CD4-positive, alpha-beta T cell (primary cell): Measurements from ENCODE around the gene B4GALT4. TPM values are rescaled to one million over a fixed set of nuclear protein-coding genes. Genes with fewer than 3 reads are reported as not detected.
"Not testable (repeated sequence)": the region's sequence is repeated elsewhere in the genome, so short reads cannot be mapped to it uniquely, and the experiment has no call there.

ENCODE experiments used
- ATAC-seq: fragments of 200-7000 bp; cut with Tn5 transposase; one replicate; pipeline ENCODE4 v1.10.0; 2022; ENCODE audit warnings: mild to moderate bottlenecking; ENCODE audit not compliant: poor library complexity
- CTCF ChIA-PET: fragments of 350-600 bp; sonication (Branson Sonifier 250); formaldehyde crosslinking; loops from one replicate; lab custom pipeline; 2021; ENCODE audit warnings: antibody characterized with exemption, inconsistent platforms; lab: Charles Lee
- POLR2A ChIA-PET: fragments of 350-600 bp; sonication (Branson Sonifier 250); formaldehyde crosslinking; loops from one replicate; lab custom pipeline; 2021; ENCODE audit warnings: antibody characterized with exemption, inconsistent platforms; lab: Charles Lee
- DNase-seq, 14 experiments: peaks; one replicate each; pipeline ENCODE4 v3.0.0-alpha.2; 2013 to 2020; ENCODE audit warnings: mixed read lengths in 2 of 14
- H3K27ac ChIP-seq, 2 donors: one replicate each; pipeline versions ENCODE4 v1.5.1 to v1.7.0; 2013; ENCODE audit warnings: low read length in 2 of 2, low read depth in 1 of 2, mild to moderate bottlenecking in 1 of 2
- H3K27me3 ChIP-seq, 2 experiments: 1 replicate in 1 of 2; 2 replicates in 1 of 2; pipeline versions ENCODE4 v1.6.1 to v1.7.0; 2013; ENCODE audit warnings: low read length in 2 of 2, control low read depth in 1 of 2, mild to moderate bottlenecking in 1 of 2, moderate library complexity in 1 of 2; ENCODE audit not compliant: insufficient read depth in 2 of 2, control insufficient read depth in 1 of 2
- H3K36me3 ChIP-seq: one replicate; pipeline ENCODE4 v1.6.1; 2013; ENCODE audit warnings: low read length, control low read depth; ENCODE audit not compliant: insufficient read depth
- H3K4me1 ChIP-seq: one replicate; pipeline ENCODE4 v1.6.1; 2013; ENCODE audit warnings: low read length, control low read depth; ENCODE audit not compliant: insufficient read depth
- H3K4me3 ChIP-seq: one replicate; pipeline ENCODE4 v1.5.1; 2013; ENCODE audit warnings: mild to moderate bottlenecking, low read length, moderate library complexity
- H3K9me3 ChIP-seq, 2 experiments: 1 replicate in 1 of 2; 2 replicates in 1 of 2; pipeline versions ENCODE4 v1.6.1 to v1.7.0; 2013; ENCODE audit warnings: low read length in 2 of 2, mild to moderate bottlenecking in 2 of 2, control low read depth in 1 of 2, moderate library complexity in 1 of 2; ENCODE audit not compliant: control insufficient read depth in 1 of 2, insufficient read depth in 1 of 2
- H3K27ac Mint-ChIP-seq: one replicate; pipeline ENCODE4 v1.8.0; 2020; ENCODE audit warnings: mixed read lengths
- H3K27me3 Mint-ChIP-seq: one replicate; pipeline ENCODE4 v1.8.0; 2021; ENCODE audit warnings: mixed read lengths
- H3K36me3 Mint-ChIP-seq: one replicate; pipeline ENCODE4 v1.8.0; 2021; ENCODE audit warnings: low read depth, mixed read lengths
- H3K4me1 Mint-ChIP-seq: one replicate; pipeline ENCODE4 v1.8.0; 2021; ENCODE audit warnings: low read depth, mixed read lengths
- H3K4me3 Mint-ChIP-seq: one replicate; pipeline ENCODE4 v1.8.0; 2020; ENCODE audit warnings: mild to moderate bottlenecking, mixed read lengths
- H3K9me3 Mint-ChIP-seq: one replicate; pipeline ENCODE4 v1.8.0; 2020; ENCODE audit warnings: mixed read lengths
- intact Hi-C, 2 experiments: fragments of 100-400 bp; cut with DNase I in 1 of 2; cut with micrococcal nuclease in 1 of 2; formaldehyde crosslinking; loops; one replicate each; pipeline versions ENCODE4 v1.15.1 to v1.9.0; 2023 to 2025; cut with DNase I, micrococcal nuclease
- total RNA-seq, 174 experiments: library from RNA in 2 of 174; stranded (reverse) in 2 of 174; gene quantifications; one replicate each; pipeline ENCODE4 v1.2.3 and lab custom pipeline; 2021 to 2026
- TF ChIP-seq, protein P1 (sequence below): fragments of 200-600 bp; IDR thresholded peaks from one replicate; pipeline ENCODE4 v1.8.0; 2022; ENCODE audit warnings: antibody characterized with exemption, mild to moderate bottlenecking

The B4GALT4 gene
- total RNA-seq, 2 experiments from 2014 or later: 26.2 to 29.5 TPM

DNA sequence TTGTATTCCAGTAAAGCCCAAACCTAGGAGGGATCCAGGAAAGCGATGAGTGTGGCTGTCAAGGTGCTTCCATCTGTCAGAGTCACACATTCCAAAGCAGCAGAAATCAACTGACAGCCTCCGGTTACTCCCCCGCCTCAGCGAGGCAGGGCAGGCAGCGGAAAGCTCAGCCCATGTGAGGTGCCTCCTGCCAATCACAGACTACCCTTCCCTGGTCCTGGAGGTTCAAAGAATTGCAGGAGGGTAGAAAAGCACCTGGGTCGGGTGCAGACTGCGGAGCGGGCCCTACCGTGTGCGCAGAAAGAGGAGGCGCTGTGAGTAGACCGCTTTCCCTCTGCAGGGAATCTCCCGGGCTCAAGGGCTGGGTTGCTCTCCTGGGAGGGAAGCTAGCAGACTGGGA, 67.4 kb downstream of the B4GALT4 start, which contains the start of gene UPK1B:
TSS of gene UPK1B (plus strand) at position 274 of the 400 bp plus-strand sequence. CDS start 13,144 bp downstream, outside the sequence.
- Histone ChIP-seq H3K4me3 (no peak within 1 kb of the TSS), H3K27ac (no peak within 1 kb of the TSS), H3K27me3 (no peaks in the 10 kb centered on the region), H3K36me3 (no peaks in the 10 kb centered on the region), H3K4me1 (no peaks in the 10 kb centered on the region), H3K9me3 (no peaks in the 10 kb centered on the region)
- TF ChIP-seq, protein P1, sequence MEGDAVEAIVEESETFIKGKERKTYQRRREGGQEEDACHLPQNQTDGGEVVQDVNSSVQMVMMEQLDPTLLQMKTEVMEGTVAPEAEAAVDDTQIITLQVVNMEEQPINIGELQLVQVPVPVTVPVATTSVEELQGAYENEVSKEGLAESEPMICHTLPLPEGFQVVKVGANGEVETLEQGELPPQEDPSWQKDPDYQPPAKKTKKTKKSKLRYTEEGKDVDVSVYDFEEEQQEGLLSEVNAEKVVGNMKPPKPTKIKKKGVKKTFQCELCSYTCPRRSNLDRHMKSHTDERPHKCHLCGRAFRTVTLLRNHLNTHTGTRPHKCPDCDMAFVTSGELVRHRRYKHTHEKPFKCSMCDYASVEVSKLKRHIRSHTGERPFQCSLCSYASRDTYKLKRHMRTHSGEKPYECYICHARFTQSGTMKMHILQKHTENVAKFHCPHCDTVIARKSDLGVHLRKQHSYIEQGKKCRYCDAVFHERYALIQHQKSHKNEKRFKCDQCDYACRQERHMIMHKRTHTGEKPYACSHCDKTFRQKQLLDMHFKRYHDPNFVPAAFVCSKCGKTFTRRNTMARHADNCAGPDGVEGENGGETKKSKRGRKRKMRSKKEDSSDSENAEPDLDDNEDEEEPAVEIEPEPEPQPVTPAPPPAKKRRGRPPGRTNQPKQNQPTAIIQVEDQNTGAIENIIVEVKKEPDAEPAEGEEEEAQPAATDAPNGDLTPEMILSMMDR: no peak
- ATAC-seq: peak; percentile 68
- Mint-ChIP-seq H3K27ac (no peak within 1 kb of the TSS), H3K4me1 (no peaks in the 10 kb centered on the region), H3K27me3 (peaks cover 16% of the 10 kb centered on the region), H3K9me3 (no peaks in the 10 kb centered on the region), H3K36me3 (no peaks in the 10 kb centered on the region), H3K4me3 (no peak within 1 kb of the TSS)
- intact Hi-C loops: no loop called here
- ChIA-PET POLR2A (no interaction called here), CTCF (no interaction called here)
- peak in 1 of 14 experiments; percentile 1 for DNase-seq

DNA sequence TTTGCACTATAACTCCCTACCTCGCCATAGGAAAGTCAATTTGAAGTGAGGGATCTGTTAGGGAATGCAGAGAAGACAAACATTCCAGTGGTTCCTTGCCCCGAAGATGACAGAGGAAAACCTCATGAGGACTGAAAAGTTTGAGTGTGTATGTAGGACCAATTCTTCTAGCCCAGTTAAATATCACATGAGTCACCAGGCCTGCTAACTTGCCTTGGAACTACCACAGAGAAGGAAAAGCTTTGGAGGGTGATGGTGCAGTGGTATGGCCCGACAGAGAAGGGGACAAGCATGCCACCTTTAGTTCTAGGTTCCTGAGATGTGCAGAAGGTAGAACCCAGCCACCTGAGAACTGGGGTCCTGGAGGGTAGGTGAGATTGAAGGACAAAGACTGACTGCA, 69.9 kb downstream of the B4GALT4 start:
- no peaks in the 10 kb centered on the region for H3K9me3 ChIP-seq
- H3K36me3 ChIP-seq: no peaks in the 10 kb centered on the region
- H3K4me3 ChIP-seq: no peak overlapping the region
- H3K27ac ChIP-seq: no peak overlapping the region
- H3K27ac Mint-ChIP-seq: no peak overlapping the region
- ChIA-PET POLR2A (no interaction called here), CTCF (no interaction called here)
- TF ChIP-seq, protein P1: no peak
- DNase-seq (no peak), ATAC-seq (no peak)
- H3K9me3 Mint-ChIP-seq: no peaks in the 10 kb centered on the region
- H3K4me3 Mint-ChIP-seq: no peak overlapping the region
- intact Hi-C loops: no loop called here
- H3K27me3 ChIP-seq: no peaks in the 10 kb centered on the region
- no peaks in the 10 kb centered on the region for H3K4me1 Mint-ChIP-seq
- H3K36me3 Mint-ChIP-seq: no peaks in the 10 kb centered on the region
- no peaks in the 10 kb centered on the region for H3K4me1 ChIP-seq
- peaks cover 4% of the 10 kb centered on the region for H3K27me3 Mint-ChIP-seq

DNA sequence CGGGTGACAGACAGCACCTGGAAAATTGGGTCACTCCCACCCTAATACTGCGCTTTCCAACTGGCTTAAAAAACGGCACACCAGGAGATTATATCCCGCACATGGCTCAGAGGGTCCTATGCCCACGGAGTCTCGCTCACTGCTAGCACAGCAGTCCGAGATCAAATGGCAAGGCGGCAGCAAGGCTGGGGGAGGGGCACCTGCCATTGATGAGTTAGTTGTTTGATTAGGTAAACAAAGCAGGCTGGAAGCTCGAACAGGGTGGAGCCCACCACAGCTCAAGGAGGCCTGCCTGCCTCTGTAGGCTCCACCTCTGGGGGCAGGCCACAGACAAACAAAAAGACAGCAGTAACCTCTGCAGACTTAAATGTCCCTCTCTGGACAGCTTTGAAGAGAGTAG, 75.9 kb downstream of the B4GALT4 start:
- intact Hi-C loops, H3K9me3 Mint-ChIP-seq, H3K4me1 Mint-ChIP-seq, H3K36me3 ChIP-seq, H3K4me1 ChIP-seq, H3K4me3 Mint-ChIP-seq, H3K27ac ChIP-seq, CTCF ChIA-PET, H3K27ac Mint-ChIP-seq, ATAC-seq, H3K9me3 ChIP-seq, H3K36me3 Mint-ChIP-seq, DNase-seq, POLR2A ChIA-PET, H3K27me3 ChIP-seq, H3K4me3 ChIP-seq: not testable (repeated sequence)
- H3K27me3 Mint-ChIP-seq: peaks cover 10% of the 10 kb centered on the region

Other genes starting within 250 kb of the B4GALT4 start
- under 1 TPM; 0.53 to 0.58 TPM for gene IGSF11, start 206.0 kb downstream of the B4GALT4 start, total RNA-seq
- not detected for gene TEX55, start 94.7 kb downstream of the B4GALT4 start, total RNA-seq
- not detected for gene UPK1B, start 67.3 kb downstream of the B4GALT4 start, total RNA-seq
- 1 to 10 TPM; 2.4 to 2.9 TPM for gene ARHGAP31, start 53.5 kb upstream of the B4GALT4 start, total RNA-seq
- 10 to 100 TPM; 54.1 to 58.0 TPM for gene TMEM39A, start 222.7 kb upstream of the B4GALT4 start, total RNA-seq
- gene POGLUT1, start 228.1 kb upstream of the B4GALT4 start, total RNA-seq: 10 to 100 TPM; 14.3 to 14.4 TPM